NCI-H510A (cell line): ENCODE results near the gene FAM131C.
"Not testable (repeated sequence)": the region's sequence is repeated elsewhere in the genome, so short reads cannot be mapped to it uniquely, and the experiment has no call there.

Source experiments
- DNase-seq: peaks from one replicate; lab custom pipeline; 2025; lab: John Stamatoyannopoulos, UW

Gene FAM131C

GRCh38 chr1:16076031-16076864 is 2.8 kb upstream of the FAM131C start:
- DNase-seq = no peak

- no peak for DNase-seq
Measured at GRCh38 chr1:16075337-16076030, 2.0 kb upstream of the FAM131C start.

- DNase-seq = no peak
Measured at GRCh38 chr1:16074217-16074616, 766 bp upstream of the FAM131C start.

DNA sequence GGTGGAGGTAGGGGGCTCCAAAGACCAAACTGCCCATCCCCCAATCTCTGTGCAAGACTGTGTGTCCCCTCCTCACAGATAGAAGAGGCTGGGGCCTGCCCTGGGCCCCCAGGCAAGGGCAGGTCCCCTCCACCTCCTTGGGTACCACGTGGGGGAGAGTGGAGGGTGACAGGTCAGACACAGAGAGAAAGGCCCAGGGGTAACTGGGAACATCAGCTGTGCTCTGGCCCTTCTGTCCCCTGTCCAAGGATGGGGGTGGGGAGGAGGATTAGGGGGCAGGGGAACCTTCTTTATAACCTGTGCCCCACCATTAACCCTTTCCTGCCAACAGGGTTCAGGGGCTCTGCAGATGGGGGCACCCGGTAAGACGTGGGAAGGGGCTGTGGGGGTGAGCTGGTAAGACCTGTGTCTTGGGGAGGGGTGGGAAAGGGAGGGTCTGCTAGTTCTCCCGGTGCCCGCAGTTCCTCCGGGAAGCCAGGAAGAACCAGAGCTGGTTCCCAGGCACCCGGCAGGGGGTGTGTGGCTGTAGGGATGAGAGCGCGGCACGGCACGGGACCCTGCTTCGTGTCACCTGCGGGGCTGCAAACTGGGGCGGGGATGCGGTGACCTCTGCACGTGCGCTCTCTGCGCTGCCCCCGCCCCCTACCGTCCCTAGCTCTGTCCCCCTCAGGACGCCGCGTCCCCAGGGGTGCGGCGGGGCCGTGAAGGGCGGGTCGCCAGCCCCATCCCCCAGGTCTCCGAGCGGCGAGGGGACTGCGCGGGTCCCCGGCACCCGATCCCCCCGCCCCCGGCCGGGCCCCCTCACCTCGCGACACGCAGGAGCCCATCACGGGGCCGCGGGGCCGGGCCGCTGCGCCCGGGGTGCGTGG is 601 bp downstream of the FAM131C start:
- DNase-seq = no peak

DNA sequence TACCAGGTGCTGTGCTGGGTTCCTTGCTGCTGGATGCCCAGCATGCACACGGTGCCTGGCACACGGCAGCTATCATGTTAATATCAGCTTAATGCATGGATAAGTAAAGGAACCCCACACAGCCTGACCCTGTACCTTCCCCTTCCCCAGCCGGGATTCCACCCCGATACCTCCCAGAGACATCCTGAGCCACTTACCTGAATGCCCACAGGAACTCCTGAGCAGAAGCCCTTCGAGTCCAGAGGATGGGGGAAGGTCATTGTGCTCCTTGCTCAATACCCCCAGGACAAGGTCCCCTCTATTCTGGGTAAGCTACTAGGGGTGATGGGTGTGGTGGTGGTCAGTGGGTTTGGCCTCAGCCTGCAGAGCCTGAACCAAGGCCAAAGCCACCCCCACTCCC is 1.4 kb downstream of the FAM131C start:
- no peak for DNase-seq

DNA sequence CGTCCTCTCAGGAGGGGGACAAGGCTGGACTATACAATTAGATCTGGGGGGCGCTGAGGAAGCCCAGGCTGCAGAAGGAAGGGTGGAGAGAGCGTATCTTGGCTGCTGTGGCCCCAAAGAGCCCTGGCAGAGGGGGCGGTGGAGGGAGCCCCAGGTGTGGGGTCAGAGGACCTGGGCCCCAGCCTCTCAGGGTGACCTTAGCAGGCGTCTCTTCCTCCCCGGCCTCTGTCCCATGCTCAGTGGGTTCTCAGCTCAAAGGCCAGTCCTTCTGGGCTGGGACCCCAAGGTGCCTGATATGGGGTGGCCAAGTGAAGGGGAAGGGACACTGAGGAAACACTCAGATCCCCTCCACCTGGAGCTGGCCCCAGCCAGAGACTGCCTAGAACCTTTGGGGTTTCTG is 1.8 kb downstream of the FAM131C start:
- no peak for DNase-seq

- DNase-seq = no peak
Measured at GRCh38 chr1:16070640-16071355, 2.7 kb downstream of the FAM131C start.

GRCh38 chr1:16068356-16069270 is 4.8 kb downstream of the FAM131C start:
- no peak for DNase-seq

GRCh38 chr1:16067933-16068332 is 5.5 kb downstream of the FAM131C start:
- DNase-seq = no peak

DNA sequence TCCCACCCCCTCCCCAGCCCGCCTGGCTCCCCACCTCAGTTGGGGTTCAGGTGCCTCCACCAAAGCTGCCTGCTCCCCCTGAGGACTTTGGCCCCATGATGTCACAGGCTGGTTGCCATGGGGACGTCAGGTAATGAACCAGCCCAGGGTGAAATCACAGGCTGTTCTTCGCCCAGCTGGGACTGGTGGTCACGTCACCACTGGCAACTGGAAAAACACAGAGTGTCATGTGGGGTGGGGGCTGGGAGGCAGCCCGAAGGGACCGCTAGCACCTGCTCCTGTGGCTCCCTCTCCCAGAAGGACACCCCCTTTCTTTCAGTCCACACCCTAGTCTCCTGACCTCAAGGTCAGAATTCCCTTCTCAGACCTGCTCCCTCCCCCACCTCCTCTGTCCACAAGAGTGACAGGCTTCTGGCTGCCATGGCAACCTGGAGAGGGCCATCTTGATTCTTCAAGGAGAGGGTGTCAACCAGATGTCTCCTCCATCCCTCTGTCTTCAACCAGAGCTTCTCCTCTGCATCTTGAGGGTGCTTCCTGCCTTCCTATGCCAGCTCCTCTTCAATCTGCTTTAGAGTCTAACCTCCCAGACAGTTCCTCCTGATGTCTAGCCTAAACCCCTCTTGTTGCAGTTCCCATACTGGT is 6.2 kb downstream of the FAM131C start:
- DNase-seq = peak; percentile 64

GRCh38 chr1:16066245-16066644 is 7.2 kb downstream of the FAM131C start:
- no peak for DNase-seq

DNA sequence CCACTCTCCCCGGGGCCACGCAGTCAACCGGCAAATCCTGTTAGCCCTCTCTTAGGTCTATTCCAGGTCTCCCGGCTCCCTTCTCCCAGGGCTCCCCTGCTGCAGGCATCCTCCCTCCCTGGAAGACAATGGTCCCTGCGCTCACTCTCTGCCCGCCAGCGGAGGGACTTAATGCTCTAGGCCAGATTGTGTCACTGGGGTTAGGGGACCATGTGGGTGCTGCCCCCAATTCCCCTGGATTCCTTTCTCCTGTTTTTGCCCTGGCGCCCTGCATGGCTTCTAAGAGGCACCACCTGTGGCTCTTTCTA is 8.2 kb downstream of the FAM131C start:
- DNase-seq = no peak

- DNase-seq = no peak
Measured at GRCh38 chr1:16064536-16065268, 8.7 kb downstream of the FAM131C start.

- DNase-seq = no peak
Measured at GRCh38 chr1:16063921-16064320, 9.5 kb downstream of the FAM131C start.

DNA sequence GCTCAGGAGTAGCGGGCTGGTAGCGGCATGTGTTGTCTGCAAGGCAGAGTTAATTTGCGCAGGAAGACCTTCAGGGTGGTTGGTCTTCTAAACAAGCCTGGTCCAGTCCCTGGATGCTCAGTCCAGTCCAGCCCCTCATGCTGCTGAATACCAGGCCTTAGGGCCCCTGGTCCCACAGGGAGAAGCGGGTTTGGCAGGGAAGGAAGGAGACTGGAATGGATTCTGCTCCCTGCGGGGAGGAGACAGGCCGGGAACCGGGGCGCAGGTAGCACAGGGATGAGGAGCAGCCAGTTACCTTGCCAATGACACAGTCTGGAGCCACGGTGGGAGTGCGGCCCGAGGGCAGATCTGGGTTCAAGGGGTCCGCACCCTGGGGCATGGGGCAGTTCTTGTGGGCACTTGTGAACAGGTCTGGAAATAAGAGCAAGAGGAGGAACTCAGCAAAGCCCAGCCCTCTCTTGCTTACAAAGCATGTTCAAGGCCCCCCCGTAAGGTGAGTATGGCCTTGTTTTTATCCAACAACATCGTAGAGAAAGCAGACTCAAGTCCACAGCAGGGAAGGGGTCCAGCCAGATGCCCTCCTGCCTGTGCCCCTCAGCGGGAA is 10.1 kb downstream of the FAM131C start:
- no peak for DNase-seq

DNA sequence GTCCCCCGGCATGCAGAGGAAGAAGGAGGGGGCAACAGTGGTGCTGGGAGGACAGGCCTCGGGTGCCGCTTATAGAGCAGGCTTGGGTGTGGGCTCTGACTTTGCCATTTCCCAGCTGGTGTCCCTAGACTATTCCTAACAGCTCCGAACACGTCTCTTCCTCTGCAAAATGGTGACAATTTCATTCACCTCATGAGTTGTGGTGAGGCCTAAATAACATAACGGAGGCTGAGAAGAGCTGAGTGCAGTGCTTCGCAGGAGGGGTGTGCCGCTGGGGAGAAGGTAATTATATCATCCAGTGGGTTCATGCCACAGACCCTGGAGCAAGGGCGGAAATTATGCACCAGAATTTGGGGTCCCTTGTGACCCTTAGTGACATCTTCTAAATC is 10.8 kb downstream of the FAM131C start:
- DNase-seq = not testable (repeated sequence)

DNA sequence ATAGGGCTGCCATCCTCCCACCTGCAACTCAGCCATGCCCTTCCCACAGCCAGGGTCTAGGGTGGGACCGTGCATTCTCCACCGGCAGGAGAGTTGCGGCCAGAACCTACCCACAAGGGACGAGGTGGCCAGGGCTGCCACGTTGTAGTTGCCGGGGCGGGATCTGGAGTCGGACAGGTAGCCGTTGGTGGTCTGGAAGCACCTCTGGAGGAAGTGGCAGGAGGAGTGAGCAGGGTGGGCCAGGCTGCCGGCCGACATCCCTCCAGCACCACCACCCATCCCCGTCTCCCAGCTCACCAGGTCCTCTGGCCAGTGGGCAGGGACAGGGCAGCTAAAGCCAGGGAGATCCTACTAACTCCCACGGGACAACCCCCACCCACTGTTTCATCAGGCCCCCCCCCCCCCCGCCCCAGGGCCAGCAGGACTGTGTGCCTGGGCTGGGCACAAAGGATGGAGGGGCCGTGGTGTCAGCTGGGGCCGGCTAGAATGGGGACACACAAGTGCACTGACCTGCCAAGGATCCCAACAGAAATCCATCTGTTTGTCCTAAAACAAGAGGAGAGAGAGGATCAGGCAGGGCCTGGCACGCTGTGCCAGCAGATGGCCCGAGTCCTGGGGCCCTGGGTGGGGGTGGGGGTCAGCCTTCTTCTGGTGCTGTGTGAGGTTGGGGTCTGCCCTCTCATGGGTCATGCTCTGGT is 11.3 kb downstream of the FAM131C start:
- not testable (repeated sequence) for DNase-seq

- DNase-seq = no peak
Measured at GRCh38 chr1:16061266-16061665, 12.2 kb downstream of the FAM131C start.
